GM12872 (cell line): ENCODE results near the gene MRFAP1L1.
A peak's percentile ranks its signal among the peaks of the same experiment; 100 is the strongest.

ENCODE experiments used
- TF ChIP-seq, protein P1 (sequence below): IDR thresholded peaks from 3 replicates; pipeline ENCODE4 v1.5.1; 2011; ENCODE audit warnings: low read depth, mild to moderate bottlenecking, low read length, moderate library complexity; ENCODE audit not compliant: insufficient read depth

MRFAP1L1 gene

GRCh38 chr4:6723851-6724250 lies 14.2 kb upstream of the MRFAP1L1 start:
- TF ChIP-seq, protein P1, sequence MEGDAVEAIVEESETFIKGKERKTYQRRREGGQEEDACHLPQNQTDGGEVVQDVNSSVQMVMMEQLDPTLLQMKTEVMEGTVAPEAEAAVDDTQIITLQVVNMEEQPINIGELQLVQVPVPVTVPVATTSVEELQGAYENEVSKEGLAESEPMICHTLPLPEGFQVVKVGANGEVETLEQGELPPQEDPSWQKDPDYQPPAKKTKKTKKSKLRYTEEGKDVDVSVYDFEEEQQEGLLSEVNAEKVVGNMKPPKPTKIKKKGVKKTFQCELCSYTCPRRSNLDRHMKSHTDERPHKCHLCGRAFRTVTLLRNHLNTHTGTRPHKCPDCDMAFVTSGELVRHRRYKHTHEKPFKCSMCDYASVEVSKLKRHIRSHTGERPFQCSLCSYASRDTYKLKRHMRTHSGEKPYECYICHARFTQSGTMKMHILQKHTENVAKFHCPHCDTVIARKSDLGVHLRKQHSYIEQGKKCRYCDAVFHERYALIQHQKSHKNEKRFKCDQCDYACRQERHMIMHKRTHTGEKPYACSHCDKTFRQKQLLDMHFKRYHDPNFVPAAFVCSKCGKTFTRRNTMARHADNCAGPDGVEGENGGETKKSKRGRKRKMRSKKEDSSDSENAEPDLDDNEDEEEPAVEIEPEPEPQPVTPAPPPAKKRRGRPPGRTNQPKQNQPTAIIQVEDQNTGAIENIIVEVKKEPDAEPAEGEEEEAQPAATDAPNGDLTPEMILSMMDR: no peak

GRCh38 chr4:6722891-6723290 lies 13.2 kb upstream of the MRFAP1L1 start:
- TF ChIP-seq, protein P1: no peak

DNA sequence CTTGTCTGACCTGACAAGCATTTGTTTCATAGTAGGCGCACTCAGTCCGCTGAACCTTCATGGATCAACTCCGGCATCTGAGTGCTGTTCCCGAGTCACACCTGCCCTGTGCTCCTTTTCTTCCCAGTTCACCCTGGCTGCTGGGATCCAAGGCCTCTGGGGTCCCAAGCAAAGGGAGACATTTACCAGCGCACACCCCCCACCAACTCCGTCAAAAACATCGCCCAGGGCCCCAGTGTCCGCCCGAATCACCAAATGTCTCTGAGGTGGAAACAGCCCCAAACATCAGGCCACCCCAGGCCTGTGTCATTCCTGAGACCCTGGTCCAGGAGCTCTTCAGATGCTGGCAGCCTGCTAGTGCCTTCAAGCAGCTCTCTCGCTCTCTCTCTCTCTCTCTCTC lies 11.5 kb upstream of the MRFAP1L1 start:
- TF ChIP-seq, protein P1: no peak

DNA sequence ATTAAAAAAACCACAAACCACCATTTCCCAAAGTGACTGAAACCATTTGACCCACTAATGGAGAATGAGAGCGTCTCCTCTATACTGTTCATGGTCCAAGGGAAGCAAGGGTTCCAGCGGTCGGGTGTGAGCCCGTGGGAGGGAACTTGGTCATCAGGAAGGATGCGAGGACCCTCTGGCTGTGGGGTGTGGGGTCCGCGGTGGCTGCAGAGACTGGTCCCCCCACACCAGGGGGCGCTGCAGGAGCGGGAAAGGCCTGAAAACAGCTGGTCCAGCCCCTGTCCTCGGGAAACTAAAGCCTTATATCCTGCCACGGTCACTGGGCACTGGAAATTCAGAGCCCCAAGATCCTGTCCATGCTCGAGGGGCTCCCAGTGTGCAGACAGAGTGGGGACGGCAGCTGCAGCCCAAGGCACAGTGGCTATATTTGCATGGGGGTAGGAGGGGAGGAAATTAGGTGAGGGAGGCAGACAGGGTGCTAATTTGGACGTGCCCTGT lies 10.6 kb upstream of the MRFAP1L1 start:
- TF ChIP-seq, protein P1: peak; percentile 95

DNA sequence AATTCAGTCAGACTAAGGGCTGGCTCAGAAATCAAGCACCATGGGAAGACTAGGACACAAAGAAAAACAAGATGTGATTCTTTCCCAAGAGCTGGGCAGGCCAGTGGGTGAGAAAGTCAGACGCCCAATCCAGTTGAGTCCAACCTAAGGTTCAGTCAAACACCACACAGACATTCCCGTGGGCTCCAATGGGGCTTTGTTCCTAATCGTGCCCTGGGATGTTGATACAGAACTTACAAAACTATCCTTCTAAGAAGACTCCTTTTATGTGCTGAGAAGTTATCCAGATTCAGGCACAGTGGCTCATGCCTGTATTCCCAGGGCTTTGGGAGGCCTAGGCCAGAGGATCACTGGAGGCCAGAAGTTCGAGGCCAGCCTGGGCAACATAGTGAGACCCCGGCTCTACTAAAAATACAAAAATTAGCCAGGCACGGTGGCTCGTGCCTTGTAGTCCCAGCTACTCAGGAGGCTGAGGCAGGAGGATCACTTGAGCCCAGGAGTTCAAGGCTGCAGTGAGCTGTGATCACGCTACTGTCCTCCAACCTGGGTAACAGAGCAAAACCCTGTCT lies 10.0 kb upstream of the MRFAP1L1 start:
- TF ChIP-seq, protein P1: no peak

GRCh38 chr4:6718932-6719610 lies 9.4 kb upstream of the MRFAP1L1 start:
- TF ChIP-seq, protein P1: no peak

GRCh38 chr4:6716958-6717655 lies 7.4 kb upstream of the MRFAP1L1 start:
- TF ChIP-seq, protein P1: no peak
